Epithelial cell of prostate (primary cell): ENCODE data around the gene UGT2B11.
"Not testable (repeated sequence)": the region's sequence is repeated elsewhere in the genome, so short reads cannot be mapped to it uniquely, and the experiment has no call there.

Experiments used
- DNase-seq: peaks from one replicate; pipeline ENCODE4 v3.0.0-alpha.2; 2011; ENCODE audit warnings: low read depth, low spot score
- H3K27ac ChIP-seq: fragments of 450-650 bp; 2 replicates; pipeline ENCODE4 v1.5.1; 2017; ENCODE audit warnings: mild to moderate bottlenecking

Gene UGT2B11

DNA sequence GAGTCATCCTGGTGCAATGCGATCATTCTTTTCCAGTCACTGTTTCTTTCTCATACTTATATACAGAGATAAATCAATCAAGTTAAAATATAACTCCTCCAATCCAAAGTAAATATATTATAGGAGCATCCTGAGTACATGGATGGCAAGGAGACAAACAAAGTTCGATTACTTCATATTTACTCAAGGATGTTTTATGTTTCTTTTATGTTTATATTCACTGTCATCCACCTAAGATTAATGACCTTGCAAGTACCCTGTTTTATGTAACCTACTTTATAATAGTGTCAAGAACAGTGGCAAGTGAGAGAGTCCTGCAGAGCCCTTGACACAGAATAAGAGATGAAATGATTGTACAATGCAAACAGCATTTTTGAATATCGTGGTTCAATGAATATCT, at the start of gene UGT2B11:
Gene UGT2B11, minus strand, starts transcription at position 33 of the 400 bp plus-strand sequence. Its CDS starts 26 bp downstream, at position 7.
- no peak within 1 kb of the TSS for H3K27ac ChIP-seq
- no peak for DNase-seq

DNA sequence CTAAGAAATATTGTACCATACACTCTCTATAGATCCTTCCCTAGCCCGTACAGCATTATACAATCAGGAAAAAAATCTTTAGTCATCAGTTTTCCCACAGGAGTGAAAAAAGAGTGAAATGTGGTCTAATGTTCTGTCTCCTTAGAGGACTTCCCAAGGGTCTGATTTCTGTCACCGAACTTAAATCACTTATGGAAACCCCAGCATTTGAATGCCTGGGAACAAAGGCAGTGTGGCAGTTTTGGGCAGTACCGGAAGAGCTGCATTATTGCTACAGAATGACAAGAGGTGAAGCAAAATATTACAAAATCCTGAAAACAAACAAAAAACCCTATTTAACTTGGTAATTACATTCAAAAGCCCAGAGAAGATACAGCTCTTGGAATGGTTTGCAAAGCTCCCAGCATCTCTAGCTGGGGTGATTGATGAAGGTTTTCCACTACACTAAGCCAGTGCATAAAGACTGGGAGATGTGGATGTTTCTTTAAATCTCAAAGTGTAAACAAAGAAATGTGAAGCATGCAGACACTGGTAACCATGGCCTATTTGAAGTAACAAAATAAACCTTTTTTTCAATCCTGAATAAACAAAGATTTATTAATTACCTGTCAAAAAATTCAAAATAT, 38.7 kb upstream of the UGT2B11 start:
- not testable (repeated sequence) for H3K27ac ChIP-seq, DNase-seq

DNA sequence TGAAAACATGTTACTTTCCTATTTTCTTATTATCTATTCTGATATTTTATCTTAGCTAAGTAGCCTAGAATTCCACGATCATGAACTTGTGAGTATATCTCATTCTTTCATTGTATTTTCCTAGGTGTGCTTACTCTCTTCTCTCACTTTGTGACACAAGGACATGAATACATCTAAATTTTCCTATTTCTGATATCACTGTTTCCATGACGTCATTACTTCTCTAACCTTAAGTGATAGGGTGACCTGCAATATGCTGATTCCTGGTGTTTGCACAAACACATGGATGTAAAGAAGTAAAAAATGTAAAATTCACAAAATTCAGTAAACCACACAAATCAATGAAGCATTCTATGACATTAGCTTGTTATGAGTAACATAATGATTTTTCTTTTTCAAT, 36.3 kb upstream of the UGT2B11 start:
- not testable (repeated sequence) for DNase-seq, H3K27ac ChIP-seq

DNA sequence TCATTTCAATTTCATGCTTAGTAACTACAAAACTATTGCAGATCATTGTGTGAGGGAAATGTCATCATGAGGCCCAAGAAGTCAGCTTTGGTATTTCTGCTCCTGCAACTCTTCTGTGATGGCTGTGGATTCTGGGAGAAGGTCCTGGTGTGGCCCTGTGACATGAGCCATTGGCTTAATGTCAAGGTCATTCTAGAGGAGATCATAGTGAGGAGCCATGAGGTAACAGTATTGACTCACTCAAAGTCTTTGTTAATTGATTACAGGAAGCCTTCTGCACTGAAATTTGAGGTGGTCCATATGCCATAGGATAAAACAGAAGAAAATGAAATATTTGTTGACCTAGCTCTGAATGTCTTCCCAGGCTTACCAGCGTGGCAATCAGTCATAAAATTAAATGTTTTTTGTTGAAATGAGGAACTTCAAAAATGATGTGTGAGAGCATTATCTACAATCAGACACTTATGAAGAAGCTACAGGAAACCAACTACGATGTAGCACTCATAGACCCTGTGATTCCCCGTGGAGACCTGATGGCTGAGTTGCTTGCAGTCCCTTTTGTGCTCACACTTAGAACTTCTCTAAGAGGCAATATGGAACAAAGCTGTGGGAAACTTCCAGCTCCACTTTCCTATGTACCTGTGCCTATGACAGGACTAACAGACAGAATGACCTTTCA, 28.2 kb upstream of the UGT2B11 start:
- not testable (repeated sequence) for DNase-seq, H3K27ac ChIP-seq

DNA sequence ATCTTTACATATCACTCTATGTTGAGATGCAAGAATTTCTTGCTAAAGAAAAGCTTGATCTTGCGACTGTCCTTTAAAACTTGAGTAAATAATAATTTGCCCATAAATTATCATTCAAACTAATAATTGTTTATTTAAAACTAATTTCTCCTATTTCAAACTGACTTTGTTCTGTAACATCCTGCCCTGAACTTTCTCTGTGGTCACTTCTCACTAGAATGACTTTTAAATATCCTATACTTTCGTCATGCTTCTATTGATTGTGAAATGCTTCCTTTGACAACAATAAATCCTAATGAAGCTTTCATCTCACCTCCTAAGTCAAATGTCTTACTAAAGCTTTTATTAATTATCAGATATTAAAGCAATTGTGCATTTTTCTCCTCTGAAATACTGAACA, 27.2 kb upstream of the UGT2B11 start:
- not testable (repeated sequence) for H3K27ac ChIP-seq, DNase-seq

DNA sequence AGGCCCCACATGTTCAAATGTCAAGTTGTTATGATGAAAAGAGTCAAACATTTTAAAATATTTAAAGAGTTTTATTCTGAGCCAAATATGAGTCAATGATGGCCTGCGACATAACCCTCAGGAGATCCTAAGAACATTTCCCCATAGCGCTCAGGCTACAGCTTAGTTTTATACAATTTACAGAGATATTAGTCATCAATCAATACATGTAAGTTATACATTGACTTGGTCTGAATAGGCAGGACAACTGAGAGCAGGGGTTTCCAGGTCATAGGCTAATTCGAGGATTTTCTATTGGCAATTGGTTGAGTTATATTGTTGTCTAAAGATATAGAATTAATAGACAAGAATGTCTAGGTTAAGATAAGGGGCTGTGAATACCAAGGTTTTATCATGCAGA, 26.2 kb upstream of the UGT2B11 start:
- not testable (repeated sequence) for H3K27ac ChIP-seq, DNase-seq

DNA sequence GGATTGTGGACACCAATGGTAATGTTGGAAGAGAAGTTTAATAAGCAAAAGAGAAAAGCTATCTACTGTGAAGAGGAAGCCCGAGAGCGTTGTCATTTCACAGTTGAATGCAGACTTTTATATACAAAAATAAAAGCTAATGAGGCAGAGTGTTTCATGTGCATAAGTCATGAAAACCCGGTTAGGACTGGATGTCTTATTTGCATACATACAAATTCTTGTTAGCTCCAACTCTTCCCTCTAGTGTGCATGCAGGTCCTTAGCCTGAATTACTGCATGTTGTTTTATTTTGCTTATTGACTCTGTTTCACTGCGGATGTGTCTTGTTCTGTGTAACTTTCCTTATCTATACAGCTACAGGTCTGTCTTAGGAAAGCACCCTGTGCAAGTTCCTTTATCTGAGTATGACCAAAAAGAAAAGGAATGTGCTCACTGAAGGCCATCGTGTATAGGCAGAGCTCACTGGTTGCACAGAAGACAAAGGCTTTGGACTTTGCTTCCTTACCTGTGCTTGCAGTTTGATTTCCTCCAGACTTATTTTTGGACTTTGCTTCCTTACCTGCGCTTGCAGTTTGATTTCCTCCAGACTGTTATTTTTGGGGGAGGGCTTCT, 25.1 kb upstream of the UGT2B11 start:
- no peak overlapping the region for H3K27ac ChIP-seq
- DNase-seq, result no peak

DNA sequence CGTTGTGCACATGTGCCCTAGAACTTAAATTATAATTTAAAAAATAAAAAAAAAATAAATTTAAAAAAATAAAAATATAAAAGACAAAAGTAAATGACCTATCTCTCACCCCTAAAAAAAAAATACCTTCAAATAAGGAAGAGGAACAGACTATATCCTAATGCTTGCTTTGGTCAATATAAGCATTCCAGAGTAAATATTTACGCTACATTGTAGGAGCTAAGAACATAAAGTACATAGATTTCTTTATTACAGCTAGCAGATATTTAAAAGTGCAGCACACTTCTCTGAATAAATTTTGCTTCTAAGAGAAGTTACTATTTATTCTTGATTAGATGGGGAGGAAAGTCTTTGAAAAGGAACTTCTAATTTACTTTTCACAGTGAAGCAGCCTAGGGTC, 24.5 kb upstream of the UGT2B11 start:
- no peak for DNase-seq
- no peak overlapping the region for H3K27ac ChIP-seq

DNA sequence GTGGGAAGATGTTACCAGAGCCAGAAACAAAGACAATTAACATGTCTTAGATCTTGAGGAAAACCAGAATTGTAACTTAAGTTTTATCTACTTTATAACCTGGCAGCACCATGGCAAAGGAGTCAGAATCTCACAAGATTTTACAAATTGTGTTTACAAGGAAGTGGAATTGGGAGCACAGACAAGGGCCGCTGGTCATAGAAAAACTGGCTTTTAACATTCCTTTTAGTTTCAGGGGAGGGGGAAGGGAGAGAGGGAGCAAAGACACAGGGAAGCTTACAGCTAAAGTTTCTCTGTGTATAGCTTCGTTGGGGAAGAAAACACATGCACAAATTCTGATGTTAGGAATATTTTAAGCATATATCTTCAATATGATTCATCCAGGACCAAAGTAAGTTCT, 10.3 kb upstream of the UGT2B11 start:
- DNase-seq, result no peak
- no peak overlapping the region for H3K27ac ChIP-seq

DNA sequence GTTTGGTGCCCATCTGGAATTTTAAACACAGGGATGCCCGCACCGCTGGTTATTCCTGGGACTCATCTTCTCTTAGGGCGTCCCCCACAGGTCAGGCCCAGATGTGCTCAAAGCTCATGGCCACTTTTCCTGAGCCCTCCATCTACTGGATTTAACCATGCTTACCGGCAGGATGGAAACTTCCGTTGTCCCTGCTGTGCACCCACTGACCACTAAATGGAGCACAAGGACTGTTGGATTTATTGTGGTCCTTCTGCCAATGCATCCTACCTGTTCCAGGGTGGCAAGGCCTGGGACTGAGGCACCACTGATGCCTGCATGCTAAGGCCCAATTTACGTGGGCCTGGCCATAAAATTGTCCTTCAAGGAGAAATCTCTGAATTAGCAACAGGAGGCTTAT, 8.7 kb upstream of the UGT2B11 start:
- DNase-seq, H3K27ac ChIP-seq: not testable (repeated sequence)

DNA sequence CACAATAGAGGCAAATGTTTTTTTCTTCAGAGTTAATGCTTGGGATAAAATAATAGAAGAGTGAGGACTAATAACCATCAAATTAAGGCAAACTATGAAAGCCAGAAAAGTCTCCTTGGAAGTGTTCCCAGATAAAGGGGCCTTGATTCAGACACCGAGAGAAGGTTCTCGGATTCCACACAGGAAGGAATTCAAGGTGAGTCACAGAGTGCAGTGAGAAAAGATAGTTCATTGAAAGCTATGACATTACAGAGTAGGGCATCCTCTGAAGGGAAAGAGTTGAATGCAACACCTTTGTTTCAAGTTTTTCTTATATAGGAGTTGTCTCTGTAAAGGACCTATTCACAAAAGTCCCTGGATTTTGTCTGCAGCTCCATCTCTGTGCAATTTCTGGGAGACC, 3.9 kb upstream of the UGT2B11 start:
- not testable (repeated sequence) for H3K27ac ChIP-seq, DNase-seq

DNA sequence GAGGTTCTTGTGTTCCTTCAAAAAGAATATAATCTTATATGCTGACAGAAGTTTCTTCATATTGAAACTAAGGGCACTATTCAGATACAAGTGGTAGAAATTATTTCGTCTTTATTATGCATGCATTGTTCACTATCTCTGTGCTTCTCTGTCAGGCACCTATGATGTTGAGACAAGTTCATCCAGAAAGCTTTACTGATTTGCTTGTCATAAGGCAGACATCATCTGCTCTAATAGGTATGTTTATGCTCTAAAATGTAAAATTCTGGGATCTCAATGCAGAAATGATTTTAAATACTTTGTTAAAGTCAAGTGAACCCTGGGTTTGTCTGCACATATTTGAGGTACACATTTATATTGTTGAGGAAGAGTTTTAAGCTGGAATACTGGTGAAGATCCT, 3.6 kb downstream of the UGT2B11 start:
- DNase-seq, result no peak

DNA sequence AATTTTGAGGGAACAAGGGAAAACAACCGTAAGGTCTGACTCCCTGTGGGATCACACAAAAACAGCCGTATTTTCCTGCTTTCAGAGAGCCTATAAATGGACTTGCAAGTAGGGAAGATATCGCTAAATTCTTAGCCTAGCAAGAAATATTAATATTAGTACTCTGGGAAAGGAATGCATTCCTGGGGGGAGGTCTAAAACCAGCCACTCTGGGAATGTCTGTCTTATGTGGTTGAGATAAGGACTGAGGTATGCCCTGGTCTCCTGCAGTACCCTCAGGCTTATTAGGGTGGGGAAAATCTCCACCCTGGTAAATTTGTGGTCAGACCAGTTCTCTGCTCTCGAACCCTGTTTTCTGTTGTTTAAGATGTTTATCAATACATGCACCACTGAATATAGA, 16.0 kb downstream of the UGT2B11 start:
- not testable (repeated sequence) for DNase-seq

More for the DNA sequence above, 3.6 kb downstream of the UGT2B11 start:
- no peak overlapping the region for H3K27ac ChIP-seq

DNA sequence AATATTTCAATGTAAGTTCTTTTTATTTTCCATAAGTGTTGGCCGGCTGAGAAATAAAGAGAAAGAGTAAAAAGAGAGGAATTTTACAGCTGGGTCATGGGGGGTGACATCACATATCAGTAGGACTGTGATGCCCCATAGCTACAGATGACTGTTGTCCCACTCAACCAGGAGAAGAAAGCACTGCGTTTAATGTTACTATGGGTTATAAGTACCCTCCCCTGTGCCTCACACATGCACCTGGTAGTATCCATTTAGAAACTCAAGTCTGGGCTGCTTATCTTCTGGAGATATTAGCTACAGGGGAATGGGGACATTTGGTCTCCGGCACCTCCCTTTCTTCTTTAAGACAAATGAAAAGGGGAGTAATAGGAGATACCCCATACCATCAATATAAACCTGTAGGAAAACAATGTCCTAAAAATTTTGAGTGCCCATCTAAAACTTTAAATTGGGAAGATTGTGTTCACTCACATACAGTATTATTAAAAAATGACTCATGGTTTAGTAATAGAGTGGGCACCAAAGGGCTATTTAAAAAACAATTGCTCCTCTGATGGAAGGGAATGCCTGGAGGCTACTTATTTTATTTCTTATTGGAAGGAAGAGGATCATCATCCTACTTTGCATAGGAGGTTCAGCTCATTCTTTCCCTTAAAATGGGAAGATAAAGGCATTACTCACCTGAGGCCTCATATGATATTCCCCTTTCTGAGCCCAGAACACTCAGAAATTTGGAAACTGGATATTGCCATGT, 18.2 kb downstream of the UGT2B11 start:
- no peak for DNase-seq
- H3K27ac ChIP-seq, result no peak overlapping the region

More for the DNA sequence above, 16.0 kb downstream of the UGT2B11 start:
- H3K27ac ChIP-seq, result not testable (repeated sequence)

DNA sequence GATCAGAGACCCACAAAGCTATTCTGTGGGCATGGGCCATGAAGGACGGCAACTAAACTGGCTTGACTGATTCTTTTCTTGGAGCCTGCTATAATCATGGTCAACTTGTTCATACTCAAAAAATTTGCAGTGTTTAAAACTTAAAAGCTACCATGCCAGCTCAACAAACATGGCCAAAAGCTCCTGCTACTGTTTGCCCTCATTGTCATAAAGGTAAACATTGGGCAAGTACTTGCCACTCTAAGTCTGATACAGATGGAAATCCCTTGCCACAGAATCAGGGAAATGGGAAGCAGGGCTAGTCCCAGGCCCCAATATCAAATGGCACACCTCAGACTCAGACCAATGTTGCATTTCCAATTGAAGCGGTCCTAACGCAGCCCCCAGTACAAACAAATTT, 20.4 kb downstream of the UGT2B11 start:
- no peak for DNase-seq
- H3K27ac ChIP-seq, result no peak overlapping the region

DNA sequence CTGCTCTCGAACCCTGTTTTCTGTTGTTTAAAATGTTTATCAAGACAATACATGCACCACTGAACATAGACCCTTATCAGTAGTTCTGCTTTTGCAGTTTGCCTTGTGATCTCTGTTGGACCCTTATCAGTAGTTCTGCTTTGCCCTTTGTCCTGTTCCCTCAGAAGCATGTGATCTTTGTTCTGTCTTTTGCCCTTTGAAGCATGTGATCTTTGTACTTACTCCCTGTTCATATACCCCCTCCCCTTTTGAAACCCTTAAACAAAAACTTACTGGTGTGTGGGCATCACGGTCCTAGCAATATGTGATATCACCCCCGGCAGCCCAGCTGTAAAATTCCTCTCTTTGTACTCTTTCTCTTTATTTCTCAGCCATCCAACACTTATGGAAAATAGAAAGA, 22.6 kb downstream of the UGT2B11 start:
- DNase-seq, H3K27ac ChIP-seq: not testable (repeated sequence)

DNA sequence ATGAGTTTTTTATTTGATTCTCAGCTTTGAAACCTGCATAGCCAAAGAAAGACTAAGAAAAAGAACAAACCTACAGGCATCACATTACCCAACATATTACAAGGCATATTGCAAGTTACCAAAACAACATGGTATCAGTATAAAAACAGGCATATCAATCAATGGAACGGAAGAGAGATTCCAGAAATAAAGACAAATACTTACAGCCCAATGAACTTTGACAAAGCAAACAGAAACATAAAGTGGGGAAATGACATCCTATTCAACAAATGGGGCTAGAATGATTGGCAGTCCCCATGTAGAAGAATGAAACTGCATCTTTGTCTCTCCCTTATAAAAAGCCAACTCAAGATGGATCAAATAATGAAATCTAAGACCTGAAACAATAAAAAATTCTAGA, 23.9 kb downstream of the UGT2B11 start:
- H3K27ac ChIP-seq, DNase-seq: not testable (repeated sequence)

DNA sequence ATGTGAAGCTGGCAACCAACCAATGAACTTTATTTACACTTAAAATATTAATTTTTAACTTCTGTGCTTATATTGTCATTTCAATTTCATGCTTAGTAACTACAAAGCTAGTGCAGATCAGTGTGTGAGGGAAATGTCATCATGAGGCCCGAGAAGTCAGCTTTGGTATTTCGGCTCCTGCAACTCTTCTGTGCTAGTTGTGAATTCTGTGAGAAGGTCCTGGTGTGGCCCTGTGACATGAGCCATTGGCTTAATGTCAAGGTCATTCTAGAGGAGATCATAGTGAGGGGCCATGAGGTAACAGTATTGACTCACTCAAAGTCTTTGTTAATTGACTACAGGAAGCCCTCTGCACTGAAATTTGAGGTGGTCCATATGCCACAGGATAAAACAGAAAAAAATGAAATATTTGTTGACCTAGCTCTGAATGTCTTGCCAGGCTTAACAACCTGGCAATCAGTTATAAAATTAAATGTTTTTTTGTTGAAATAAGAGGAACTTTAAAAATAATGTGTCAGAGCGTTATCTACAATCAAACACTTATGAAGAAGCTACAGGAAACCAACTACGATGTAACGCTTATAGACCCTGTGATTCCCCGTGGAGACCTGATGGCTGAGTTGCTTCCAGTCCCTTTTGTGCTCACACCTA, 32.9 kb downstream of the UGT2B11 start:
- not testable (repeated sequence) for H3K27ac ChIP-seq, DNase-seq

DNA sequence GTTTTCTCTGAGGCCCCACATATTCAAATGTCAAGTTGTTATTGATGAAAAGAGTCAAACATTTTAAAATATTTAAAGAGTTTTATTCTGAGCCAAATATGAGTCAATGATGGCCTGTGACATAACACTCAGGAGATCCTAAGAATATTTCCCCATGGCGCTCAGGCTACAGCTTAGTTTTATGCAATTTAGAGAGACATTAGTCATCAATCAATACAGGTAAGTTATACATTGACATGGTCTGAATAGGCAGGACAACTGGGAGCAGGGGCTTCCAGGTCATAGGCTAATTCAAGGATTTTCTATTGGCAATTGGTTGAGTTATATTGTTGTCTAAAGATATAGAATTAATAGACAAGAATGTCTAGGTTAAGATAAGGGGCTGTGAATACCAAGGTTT, 34.7 kb downstream of the UGT2B11 start:
- DNase-seq, H3K27ac ChIP-seq: not testable (repeated sequence)

DNA sequence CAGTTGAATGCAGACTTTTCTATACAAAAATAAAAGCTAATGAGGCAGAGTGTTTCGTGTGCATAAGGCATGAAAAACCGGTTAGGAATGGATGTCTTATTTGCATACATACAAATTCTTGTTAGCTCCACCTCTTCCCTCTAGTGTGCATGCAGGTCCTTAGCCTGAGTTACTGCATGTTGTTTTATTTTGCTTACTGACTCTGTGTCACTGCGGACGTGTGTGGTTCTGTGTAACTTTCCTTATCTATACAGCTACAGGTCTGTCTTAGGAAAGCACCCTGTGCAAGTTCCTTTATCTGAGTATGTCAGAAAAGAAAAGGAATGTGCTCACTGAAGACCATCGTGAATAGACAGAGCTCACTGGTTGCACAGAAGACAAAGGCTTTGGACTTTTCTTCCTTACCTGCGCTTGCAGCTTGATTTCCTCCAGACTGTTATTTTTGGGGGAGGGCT, 35.8 kb downstream of the UGT2B11 start:
- not testable (repeated sequence) for H3K27ac ChIP-seq, DNase-seq
